Kidney epithelial cell (primary cell): ENCODE results near the gene ATP10B. TPM values are rescaled to one million over a fixed set of nuclear protein-coding genes. Genes with fewer than 3 reads are reported as not detected.

Experiments
- DNase-seq: peaks from one replicate; pipeline ENCODE4 v3.0.0-alpha.2; 2010; ENCODE audit warnings: low read depth
- H3K27me3 ChIP-seq: 2 replicates; pipeline ENCODE4 v1.6.0; 2011; ENCODE audit warnings: low read length; ENCODE audit not compliant: control insufficient read depth, insufficient read depth
- H3K36me3 ChIP-seq: 2 replicates; pipeline ENCODE4 v1.5.1; 2011; ENCODE audit warnings: low read length; ENCODE audit not compliant: control insufficient read depth, insufficient read depth
- H3K4me3 ChIP-seq: 2 replicates; pipeline ENCODE4 v1.5.1; 2011; ENCODE audit warnings: low read depth, mild to moderate bottlenecking, control low read depth, low read length
- CTCF ChIP-seq: IDR thresholded peaks from 2 replicates; pipeline ENCODE4 v1.5.1; 2011; ENCODE audit warnings: mild to moderate bottlenecking, moderate library complexity, low read length, control low read depth, inconsistent platforms; ENCODE audit not compliant: insufficient read depth, poor library complexity, severe bottlenecking
- total RNA-seq: library from RNA; depleted of rRNA; stranded (reverse); fragments of >200 nt; gene quantifications from 2 replicates; pipeline ENCODE4 v1.2.3, GENCODE V29; 2015

Gene ATP10B
- total RNA-seq, 1 donor from 2014 or later: not detected

DNA sequence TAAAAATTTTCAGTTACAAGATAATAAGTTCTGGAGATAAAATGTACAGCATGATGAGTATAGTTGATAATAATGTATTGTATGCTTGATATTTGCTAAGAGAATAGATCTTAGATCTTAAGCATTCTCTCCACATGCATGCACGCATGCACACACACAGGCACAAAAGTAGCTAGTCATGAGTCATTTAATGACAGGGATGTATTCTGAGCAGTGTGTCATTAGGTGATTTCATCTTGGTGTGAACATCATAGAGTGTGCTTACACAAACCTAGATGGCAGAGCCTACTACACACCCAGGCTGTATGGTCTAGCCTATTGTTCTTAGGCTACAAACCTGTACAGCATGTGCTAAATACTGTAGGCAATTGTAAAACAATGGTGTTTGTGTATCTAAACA lies 306.2 kb downstream of the ATP10B start:
- DNase-seq: no peak
- no peak for TF ChIP-seq CTCF
- Histone ChIP-seq H3K4me3 (no peak overlapping the region), H3K27me3 (no peaks in the 10 kb centered on the region), H3K36me3 (no peaks in the 10 kb centered on the region)

- no peaks in the 10 kb centered on the region for H3K27me3 ChIP-seq
- no peak for TF ChIP-seq CTCF
- no peak for DNase-seq
- no peaks in the 10 kb centered on the region for H3K36me3 ChIP-seq
- no peak overlapping the region for H3K4me3 ChIP-seq
Measured at GRCh38 chr5:160543395-160543794, 308.6 kb downstream of the ATP10B start.

GRCh38 chr5:160542840-160543239 lies 309.2 kb downstream of the ATP10B start:
- no peak overlapping the region for H3K4me3 ChIP-seq
- TF ChIP-seq CTCF: no peak
- no peaks in the 10 kb centered on the region for H3K27me3 ChIP-seq
- H3K36me3 ChIP-seq: no peaks in the 10 kb centered on the region
- no peak for DNase-seq

- Histone ChIP-seq H3K36me3 (no peaks in the 10 kb centered on the region), H3K4me3 (no peak overlapping the region), H3K27me3 (no peaks in the 10 kb centered on the region)
- no peak for TF ChIP-seq CTCF
- DNase-seq: no peak
Measured at GRCh38 chr5:160542281-160542680, 309.7 kb downstream of the ATP10B start.

DNA sequence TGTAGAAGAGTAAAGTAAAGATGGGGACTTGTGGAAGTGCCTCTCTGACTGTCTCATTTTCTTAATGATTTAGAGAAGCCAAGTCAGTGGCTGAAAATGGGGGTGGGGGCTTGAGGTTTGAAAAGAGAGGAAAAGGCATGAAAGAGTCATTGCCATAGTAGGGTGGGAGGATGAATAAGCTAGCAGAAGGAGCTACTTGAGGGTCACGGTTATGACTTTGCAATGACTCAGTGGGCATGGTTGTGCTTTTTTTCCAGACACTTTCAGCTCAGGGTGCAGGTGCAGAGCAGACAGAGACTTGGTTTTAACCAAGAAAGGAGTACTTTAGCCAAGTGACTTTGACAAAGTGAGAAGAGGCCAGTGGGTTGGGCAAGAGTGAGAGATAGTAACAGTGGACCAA lies 312.6 kb downstream of the ATP10B start:
- H3K36me3 ChIP-seq: no peaks in the 10 kb centered on the region
- no peaks in the 10 kb centered on the region for H3K27me3 ChIP-seq
- H3K4me3 ChIP-seq: no peak overlapping the region
- TF ChIP-seq CTCF: no peak
- DNase-seq: peak; percentile 94

DNA sequence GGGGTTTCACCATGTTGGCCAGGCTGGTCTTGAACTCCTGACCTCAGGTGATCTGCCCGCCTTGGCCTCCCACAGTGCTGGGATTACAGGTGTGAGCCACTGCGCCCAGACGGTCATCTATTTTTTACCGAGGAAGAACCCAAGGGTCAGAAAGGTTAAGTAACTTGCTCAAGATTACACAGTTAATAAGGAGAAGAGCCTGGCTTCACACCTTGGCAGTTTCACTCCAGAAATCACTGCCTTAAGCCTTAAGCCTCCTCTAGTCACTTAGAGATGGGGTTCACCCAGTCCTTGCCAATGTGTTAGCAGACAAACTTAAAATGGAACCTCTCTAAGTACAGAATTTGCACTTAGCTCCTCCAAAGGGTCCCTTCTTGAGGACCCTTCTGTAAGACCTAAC lies 314.1 kb downstream of the ATP10B start:
- TF ChIP-seq CTCF: no peak
- Histone ChIP-seq H3K36me3 (no peaks in the 10 kb centered on the region), H3K27me3 (no peaks in the 10 kb centered on the region), H3K4me3 (no peak overlapping the region)
- no peak for DNase-seq
